ACC112 (cell line): ENCODE measurements around the gene SIK3.

ENCODE experiments used
- H2AFZ ChIP-seq: fragments of 200-600 bp; sonication (generic); one replicate; pipeline ENCODE4 v1.6.0; 2017; ENCODE audit warnings: antibody characterized with exemption, low read length; ENCODE audit not compliant: unreplicated experiment
- H3K27ac ChIP-seq: fragments of 200-600 bp; sonication (generic); 2 replicates; pipeline ENCODE4 v1.5.1; 2014; ENCODE audit warnings: low read depth, mild to moderate bottlenecking, antibody characterized with exemption, low read length, moderate library complexity
- H3K27me3 ChIP-seq: fragments of 200-600 bp; sonication (generic); 2 replicates; pipeline ENCODE4 v1.6.1; 2014; ENCODE audit warnings: mild to moderate bottlenecking, antibody characterized with exemption, low read length, moderate library complexity, mixed read lengths; ENCODE audit not compliant: insufficient read depth
- H3K36me3 ChIP-seq: fragments of 200-600 bp; sonication (generic); 2 replicates; pipeline ENCODE4 v1.6.1; 2016; ENCODE audit warnings: mild to moderate bottlenecking, antibody characterized with exemption, low read length, moderate library complexity, mixed read lengths; ENCODE audit not compliant: insufficient read depth
- H3K4me1 ChIP-seq: fragments of 200-600 bp; sonication (generic); one replicate; pipeline ENCODE4 v1.6.1; 2016; ENCODE audit warnings: low read length, mixed read lengths; ENCODE audit not compliant: insufficient read depth, unreplicated experiment, control insufficient read depth
- H3K4me3 ChIP-seq: fragments of 200-600 bp; sonication (generic); 2 replicates; pipeline ENCODE4 v1.5.1; 2014; ENCODE audit warnings: mild to moderate bottlenecking, low read depth, low read length
- H3K79me2 ChIP-seq: fragments of 200-600 bp; sonication (generic); one replicate; pipeline ENCODE4 v1.6.0; 2016; ENCODE audit warnings: low read length; ENCODE audit not compliant: control insufficient read depth, unreplicated experiment, insufficient read depth

The SIK3 gene

DNA sequence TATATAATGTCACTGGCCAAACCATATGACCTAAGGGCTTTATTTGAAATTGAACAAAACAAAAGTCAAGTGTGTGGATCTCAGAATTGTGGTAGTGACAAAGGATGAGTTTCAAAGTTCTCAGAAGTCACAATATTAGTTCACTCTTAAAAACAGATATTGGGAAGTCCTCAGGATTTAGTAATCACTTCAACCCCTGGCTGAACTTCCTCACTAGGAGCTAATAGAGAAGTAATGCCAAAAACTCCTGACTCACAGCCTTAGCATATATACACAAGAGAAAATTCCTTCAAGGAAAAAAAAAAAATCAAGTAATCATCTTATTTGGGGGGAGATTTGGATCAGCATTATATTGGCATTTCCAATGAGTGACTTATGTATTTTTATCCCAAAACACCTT is 185.2 kb downstream of the SIK3 start:
- H2AFZ ChIP-seq = no peak overlapping the region
- no peaks in the 10 kb centered on the region for H3K27me3 ChIP-seq
- no peak overlapping the region for H3K27ac ChIP-seq
- H3K4me3 ChIP-seq = no peak overlapping the region
- H3K36me3 ChIP-seq = no peaks in the 10 kb centered on the region
- H3K4me1 ChIP-seq = peaks cover 14% of the 10 kb centered on the region
- H3K79me2 ChIP-seq = no peaks in the 10 kb centered on the region

DNA sequence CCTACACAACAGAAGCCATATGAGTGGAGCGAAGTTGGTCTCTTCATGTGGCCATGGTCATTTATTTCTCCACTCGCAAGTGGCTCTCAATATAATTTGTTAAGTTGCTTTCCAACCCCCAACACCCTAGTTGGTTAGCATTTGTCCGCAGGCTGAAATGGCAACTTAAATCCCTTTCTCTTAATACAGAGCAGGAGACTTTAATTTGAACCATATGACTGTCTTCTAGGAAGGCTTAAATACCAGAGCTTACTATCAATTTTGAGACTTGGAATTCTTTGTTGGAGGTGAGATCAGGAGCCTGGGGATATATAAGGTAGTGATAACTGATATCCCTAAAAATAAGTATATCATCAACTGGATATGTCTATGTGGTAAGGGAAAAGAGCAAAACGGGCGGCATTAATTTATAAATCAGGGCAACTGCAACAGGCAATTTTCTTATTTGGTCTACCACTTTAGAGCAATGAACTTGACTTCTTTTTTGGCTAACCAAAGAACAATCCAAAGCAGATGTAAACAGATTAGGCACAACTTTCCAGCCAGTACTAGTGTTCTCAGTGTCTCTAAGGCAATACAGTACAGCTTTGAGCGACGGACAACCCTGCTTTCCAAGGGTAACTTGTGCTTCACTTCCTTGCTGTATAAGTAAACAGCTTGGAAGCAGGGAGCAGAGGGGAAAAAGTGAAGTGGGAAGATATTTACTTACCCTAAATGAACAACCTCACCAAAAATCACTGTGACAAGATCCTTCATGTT is 186.1 kb downstream of the SIK3 start:
- Histone ChIP-seq H2AFZ (no peak overlapping the region), H3K4me3 (no peak overlapping the region), H3K79me2 (no peaks in the 10 kb centered on the region), H3K27me3 (no peaks in the 10 kb centered on the region), H3K27ac (no peak overlapping the region), H3K36me3 (no peaks in the 10 kb centered on the region), H3K4me1 (peaks cover 14% of the 10 kb centered on the region)

DNA sequence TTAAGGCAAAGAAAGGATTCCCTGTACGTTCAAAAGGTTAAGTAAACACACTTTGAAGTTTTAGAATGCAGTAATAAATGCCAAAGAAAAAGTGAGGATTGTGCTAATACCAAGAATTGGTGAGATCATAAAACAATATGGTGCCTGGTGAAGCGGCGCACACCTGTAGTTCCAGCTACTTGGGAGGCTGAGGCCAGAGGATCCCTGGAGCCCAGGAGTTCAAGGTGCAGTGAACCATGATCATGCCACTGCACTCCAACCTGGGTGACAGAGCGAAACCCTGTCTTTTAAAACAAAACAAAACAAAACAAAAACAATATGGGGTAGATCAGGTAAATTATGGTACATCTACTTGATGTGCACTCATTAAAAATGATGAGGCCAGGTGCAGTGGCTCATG is 187.4 kb downstream of the SIK3 start:
- peaks cover 14% of the 10 kb centered on the region for H3K4me1 ChIP-seq
- 0 out of 2 replicates have a peak, but pooled peaks cover 1% of the 10 kb centered on the region for H3K36me3 ChIP-seq
- H3K79me2 ChIP-seq = no peaks in the 10 kb centered on the region
- H3K27me3 ChIP-seq = no peaks in the 10 kb centered on the region
- H3K4me3 ChIP-seq = no peak overlapping the region
- no peak overlapping the region for H2AFZ ChIP-seq
- H3K27ac ChIP-seq = no peak overlapping the region

DNA sequence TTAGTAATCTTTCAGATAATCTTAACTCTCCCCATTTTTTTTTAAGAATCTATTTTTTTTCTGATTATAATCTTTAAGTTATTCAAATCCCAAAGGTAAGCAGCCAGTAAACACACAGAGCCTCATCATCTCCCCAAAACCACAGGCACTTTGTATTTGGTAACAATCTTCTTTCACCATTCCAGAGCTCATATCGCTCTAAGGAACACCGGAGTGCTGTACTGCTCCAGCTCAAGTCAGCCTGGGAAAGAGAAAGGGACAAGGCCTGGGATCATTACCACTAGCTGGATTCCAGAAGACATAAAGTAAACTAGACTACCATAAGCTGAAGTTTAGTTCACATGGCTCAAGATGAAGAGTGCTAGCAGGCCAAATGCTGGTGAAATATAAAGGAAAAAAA is 187.8 kb downstream of the SIK3 start:
- Histone ChIP-seq H3K27me3 (no peaks in the 10 kb centered on the region), H2AFZ (no peak overlapping the region), H3K4me3 (no peak overlapping the region), H3K4me1 (peaks cover 14% of the 10 kb centered on the region), H3K79me2 (no peaks in the 10 kb centered on the region), H3K36me3 (0 out of 2 replicates have a peak, but pooled peaks cover 3% of the 10 kb centered on the region), H3K27ac (no peak overlapping the region)

DNA sequence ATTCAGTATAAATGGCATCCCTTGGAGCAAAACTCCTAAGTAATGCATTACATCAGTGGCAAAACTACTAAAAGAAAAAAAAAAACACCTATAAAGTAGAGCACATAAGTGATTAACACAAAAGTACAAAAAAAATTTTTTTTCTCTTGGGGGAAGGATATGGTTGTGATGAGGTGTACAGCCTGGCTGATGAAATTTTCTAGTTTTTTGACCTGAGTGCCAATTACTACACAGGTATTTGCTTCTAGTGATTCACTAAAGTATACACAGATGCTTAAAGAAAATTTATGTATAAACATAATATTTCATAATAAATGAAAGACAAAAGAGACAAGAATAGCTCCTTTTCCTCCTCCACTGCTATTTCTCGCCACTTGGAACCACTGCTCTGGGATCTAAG is 189.0 kb downstream of the SIK3 start:
- Histone ChIP-seq H3K27me3 (no peaks in the 10 kb centered on the region), H3K79me2 (no peaks in the 10 kb centered on the region), H3K4me1 (peaks cover 14% of the 10 kb centered on the region), H3K27ac (no peak overlapping the region), H3K36me3 (0 out of 2 replicates have a peak, but pooled peaks cover 3% of the 10 kb centered on the region), H3K4me3 (no peak overlapping the region), H2AFZ (no peak overlapping the region)

DNA sequence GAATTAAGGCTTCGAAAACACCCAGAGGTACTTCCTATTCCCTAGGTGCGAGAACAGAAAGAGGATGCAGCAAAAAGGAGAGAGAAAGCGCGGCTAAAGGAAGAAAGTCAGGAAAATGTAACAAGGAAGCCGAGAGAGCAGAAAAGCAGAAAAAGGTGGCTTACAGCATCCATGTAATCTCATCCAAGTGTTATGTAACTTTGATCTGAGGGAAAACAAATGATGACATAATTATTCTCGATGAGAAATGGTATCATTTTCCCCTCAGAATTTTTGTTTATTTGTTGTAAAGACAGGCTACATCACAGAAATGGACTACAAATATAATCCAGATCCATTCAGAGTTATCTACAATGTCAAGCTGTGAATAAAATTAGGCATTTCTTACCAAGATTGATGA is 191.7 kb downstream of the SIK3 start:
- Histone ChIP-seq H3K4me1 (no peaks in the 10 kb centered on the region), H3K36me3 (0 out of 2 replicates have a peak, but pooled peaks cover 3% of the 10 kb centered on the region), H3K79me2 (no peaks in the 10 kb centered on the region), H3K27ac (no peak overlapping the region), H3K27me3 (no peaks in the 10 kb centered on the region), H2AFZ (no peak overlapping the region), H3K4me3 (no peak overlapping the region)

DNA sequence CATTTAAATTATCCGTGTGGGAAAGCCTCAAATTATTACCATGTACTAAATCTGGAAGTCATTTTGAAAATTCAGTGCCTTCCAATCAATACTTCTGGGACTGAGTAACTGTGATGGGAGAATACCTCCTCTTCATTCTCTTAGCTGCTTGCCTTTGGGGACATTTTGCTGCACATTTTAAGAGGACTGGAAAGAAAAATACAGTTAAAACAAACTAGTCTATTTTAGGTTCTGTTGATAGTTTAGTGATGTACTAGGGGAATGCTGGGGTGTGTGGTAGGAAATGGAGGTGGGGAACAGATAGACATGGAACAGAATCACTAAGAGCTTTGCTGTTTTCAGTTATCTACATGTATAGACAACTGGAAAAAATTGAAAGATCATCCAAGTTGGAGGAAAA is 195.1 kb downstream of the SIK3 start:
- Histone ChIP-seq H3K4me3 (no peak overlapping the region), H3K27ac (no peak overlapping the region), H3K4me1 (no peaks in the 10 kb centered on the region), H2AFZ (no peak overlapping the region), H3K27me3 (no peaks in the 10 kb centered on the region), H3K36me3 (peaks cover 10% of the 10 kb centered on the region; the same call in 1 of the 2 replicates), H3K79me2 (no peaks in the 10 kb centered on the region)

DNA sequence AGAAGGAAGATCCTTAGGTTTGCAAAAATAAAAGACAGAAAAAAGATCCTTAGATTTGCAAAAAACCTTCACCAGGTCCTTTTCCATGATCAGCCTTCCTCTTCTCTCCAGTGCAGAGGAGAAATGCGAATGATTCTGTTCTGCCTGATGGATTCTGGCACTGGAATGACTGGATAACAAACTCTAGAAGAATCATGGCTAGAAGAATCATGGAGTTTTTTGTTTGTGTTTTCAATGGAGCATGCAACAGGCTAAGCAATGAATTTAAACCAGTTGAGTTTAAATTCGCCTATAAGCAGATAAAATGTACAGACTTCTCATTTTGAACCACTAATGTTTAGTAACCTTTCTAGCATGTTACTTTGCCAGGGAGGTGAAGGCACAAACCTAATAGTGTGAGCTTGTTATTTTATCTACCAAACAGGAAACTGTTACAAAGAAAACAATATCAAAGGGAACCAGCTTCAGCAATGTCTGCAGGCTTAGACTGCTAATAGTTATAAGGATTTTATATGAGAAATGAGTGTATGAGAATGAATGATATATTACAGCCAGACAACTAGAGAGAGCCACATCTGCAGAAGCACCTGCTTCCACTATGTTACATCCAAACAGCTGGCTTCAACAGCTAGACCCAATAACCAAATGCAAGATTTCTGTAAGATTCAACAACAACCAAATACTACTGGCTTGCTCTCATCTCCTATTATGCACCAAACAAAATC is 196.1 kb downstream of the SIK3 start:
- H3K4me1 ChIP-seq = no peaks in the 10 kb centered on the region
- no peak overlapping the region for H2AFZ ChIP-seq
- peaks cover 10% of the 10 kb centered on the region; the same call in 1 of the 2 replicates for H3K36me3 ChIP-seq
- no peaks in the 10 kb centered on the region for H3K79me2 ChIP-seq
- no peak overlapping the region for H3K27ac ChIP-seq
- H3K4me3 ChIP-seq = no peak overlapping the region
- H3K27me3 ChIP-seq = no peaks in the 10 kb centered on the region

DNA sequence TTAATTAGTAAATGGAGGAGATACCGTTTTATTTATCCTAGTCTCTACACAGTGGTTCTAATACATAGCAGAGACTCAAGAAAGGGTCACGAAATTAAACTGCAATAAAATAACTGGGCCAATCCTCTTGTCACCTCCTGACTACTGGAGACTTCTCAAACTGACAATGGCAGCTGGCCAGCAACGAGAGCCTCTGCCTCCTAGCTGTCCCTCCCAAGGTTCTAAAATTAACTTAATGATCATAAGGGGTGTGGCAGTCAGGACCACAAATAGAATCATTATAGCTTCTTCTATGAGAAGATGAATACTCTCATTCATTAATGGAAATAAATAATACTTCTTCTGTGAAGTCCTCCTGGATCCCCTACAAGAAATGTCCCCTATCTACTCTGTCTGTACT is 197.0 kb downstream of the SIK3 start:
- Histone ChIP-seq H3K4me3 (no peak overlapping the region), H2AFZ (no peak overlapping the region), H3K36me3 (peaks cover 10% of the 10 kb centered on the region; the same call in 1 of the 2 replicates), H3K79me2 (no peaks in the 10 kb centered on the region), H3K27ac (no peak overlapping the region), H3K4me1 (no peaks in the 10 kb centered on the region), H3K27me3 (no peaks in the 10 kb centered on the region)

DNA sequence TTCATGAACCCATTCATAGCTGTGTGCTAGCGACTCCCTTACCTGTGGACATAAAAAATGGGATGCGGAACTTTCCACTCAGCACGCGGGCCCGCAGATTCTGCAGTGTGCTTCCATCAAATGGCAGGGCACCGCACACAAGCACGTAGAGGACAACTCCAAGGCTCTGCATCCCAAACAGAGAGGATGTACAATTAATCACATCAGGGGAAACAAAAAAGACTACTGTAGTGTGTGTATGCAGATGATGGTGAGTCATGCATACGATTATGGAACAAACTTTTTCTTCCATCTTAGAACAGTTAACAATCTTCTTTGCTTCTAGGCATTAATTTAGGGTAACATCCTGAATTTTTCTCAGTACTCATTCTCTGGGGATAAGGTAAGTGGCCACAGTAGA is 202.0 kb downstream of the SIK3 start:
- no peak overlapping the region for H3K4me3 ChIP-seq
- no peaks in the 10 kb centered on the region for H3K79me2 ChIP-seq
- H3K4me1 ChIP-seq = no peaks in the 10 kb centered on the region
- H2AFZ ChIP-seq = no peak overlapping the region
- H3K27me3 ChIP-seq = no peaks in the 10 kb centered on the region
- peaks cover 14% of the 10 kb centered on the region; the same call in 1 of the 2 replicates for H3K36me3 ChIP-seq
- no peak overlapping the region for H3K27ac ChIP-seq
